Fibroblast of skin of back (primary cell): ENCODE measurements around the gene TRIB2.

ENCODE experiments used
- DNase-seq: peaks from one replicate; pipeline ENCODE4 v3.0.0-alpha.2; 2013

The TRIB2 gene

GRCh38 chr2:12720754-12721378 lies 4.1 kb downstream of the TRIB2 start:
- no peak for DNase-seq

DNA sequence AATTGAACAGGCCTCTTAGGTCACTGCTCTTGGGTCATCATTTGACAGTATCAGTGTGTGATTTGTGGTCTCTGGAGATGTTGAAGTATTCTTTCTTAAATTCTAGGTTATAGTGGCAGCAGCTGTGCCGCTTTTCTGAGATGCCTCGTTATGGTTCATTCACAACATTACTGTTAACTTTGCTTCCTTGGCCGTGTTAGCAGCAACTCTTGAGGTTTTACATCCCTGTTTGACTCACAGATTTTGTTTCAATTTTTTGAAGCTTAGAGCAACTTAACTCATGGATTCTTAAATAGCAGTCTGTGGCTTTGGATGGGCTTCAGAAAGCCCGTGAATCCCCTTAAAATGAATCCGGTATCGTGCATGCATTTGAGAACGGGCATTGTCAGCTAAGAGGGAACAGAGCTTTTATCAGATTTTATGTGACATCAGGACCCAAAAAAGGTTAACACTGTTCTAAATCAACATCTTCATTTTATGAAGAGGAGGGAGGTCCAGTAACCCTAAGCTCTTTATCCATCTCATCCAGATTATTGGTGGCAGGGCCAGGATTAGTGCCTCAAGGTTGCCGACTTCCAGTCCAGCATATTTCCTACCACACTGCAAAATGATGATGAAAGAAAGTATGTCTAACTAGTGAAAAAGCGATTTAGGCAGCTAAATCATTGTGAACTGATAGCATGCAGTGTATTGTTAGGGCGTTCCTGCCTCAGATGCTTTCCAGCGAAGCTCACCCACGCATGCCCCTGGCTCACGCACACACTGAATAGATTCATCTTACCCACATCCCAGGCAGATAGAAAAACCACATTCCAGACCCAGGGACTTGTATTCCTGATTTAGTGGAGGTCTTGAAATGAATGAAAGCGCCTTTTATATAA lies 5.1 kb downstream of the TRIB2 start:
- peak; percentile 65 for DNase-seq

GRCh38 chr2:12722447-12723316 lies 5.9 kb downstream of the TRIB2 start:
- DNase-seq, result no peak

DNA sequence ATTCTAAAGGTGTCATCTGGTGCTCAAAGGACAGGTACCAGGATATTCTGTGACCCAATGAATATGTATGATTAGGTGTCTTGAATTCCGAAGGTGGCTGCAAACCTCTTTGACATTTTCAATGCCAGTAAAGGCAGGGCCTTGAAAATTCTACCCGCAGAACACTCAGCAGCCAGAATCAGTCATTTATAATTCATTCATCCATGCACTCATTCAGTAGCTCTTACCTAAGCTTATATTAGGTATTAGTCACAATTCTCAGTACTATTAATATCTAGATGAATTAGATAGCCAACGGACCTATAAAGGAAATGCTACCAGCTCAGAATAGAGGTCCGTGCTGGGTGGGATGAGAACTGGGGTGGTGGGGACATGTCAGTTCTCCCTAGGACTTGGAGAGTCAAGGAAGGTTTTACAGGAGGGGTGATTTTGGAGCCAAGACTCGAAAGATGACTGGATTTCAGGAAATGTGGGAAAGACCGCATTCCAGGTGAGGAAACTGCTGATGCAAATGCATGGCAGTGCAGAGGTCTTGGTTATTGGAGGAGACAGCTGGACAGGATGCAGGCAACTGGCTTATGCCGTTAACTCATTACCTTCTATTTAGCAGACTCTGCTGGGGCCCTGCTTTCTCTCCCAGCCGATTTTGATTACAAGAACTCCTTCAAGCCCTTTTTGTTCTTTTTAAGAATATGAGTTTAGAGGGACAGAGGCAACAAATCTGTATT lies 7.2 kb downstream of the TRIB2 start:
- DNase-seq, result no peak

DNA sequence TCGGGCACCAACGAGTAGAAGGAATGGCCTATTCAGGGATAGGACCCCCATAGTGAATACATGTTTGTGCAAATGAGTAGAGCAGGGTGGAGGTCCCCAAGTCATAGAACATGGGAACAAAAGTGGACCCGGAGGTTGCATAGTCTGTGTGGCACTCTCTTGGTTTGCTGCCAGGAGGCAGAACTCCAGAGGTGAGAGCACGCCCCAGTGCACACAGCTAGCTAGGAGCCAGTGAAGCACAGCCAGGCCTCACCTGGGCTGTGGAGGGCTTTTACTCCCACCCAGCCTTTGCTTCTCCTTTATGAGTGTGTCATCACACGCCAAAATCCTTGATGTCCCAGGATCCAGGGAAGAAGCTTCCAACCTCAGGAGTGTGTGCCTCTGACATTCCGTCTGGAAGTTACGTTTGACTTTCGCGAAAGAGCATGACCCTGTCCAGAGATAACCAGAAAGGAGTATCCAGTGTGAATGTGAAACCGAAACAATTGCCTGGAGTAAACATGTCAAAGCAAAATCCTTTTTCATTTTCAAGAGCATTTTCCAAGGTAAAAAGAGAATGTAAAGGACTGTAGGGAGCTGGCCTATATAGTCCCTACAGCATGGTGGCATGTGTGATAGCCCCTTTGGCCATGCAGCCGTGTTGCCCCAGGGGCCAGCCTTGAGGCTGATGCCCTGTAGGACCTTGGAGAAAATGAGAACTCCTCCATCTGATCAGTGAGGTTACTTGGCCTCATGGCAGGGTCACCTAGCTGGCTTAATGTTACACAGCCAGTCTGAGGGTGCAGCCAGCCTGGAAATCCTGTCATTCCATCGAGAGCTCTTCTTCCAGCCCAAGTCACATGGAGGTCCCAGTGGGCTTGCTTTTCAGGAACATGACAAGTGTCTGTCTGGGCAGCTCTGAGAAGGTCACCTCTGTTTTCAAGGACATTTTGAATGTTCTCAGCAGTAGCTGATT lies 8.8 kb downstream of the TRIB2 start:
- DNase-seq, result no peak

DNA sequence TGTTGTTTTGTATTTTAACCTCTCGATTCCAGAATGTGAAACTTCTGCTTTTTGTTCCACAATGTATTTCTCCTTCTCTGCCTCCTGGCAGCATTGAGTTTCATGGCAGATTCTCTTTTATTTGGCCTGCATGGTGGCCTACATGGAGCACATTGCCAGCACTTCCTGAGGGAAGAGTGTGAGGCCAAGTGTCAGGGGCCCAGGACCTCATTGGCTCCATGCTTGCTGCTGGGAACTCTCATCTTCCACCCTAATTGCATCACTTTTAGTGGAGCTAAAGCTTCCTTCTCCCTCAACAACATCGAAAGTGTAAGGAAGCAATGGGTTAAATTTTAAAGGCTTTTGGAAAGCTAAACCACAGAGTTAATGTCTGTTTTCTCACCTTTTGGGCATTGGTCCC lies 9.5 kb downstream of the TRIB2 start:
- no peak for DNase-seq

GRCh38 chr2:12727065-12727464 lies 10.3 kb downstream of the TRIB2 start:
- peak; percentile 53 for DNase-seq

- no peak for DNase-seq
Measured at GRCh38 chr2:12727641-12728040, 10.9 kb downstream of the TRIB2 start.

GRCh38 chr2:12728221-12728777 lies 11.6 kb downstream of the TRIB2 start:
- DNase-seq, result no peak

GRCh38 chr2:12730265-12730664 lies 13.5 kb downstream of the TRIB2 start:
- no peak for DNase-seq

- no peak for DNase-seq
Measured at GRCh38 chr2:12731701-12732280, 15.1 kb downstream of the TRIB2 start.

DNA sequence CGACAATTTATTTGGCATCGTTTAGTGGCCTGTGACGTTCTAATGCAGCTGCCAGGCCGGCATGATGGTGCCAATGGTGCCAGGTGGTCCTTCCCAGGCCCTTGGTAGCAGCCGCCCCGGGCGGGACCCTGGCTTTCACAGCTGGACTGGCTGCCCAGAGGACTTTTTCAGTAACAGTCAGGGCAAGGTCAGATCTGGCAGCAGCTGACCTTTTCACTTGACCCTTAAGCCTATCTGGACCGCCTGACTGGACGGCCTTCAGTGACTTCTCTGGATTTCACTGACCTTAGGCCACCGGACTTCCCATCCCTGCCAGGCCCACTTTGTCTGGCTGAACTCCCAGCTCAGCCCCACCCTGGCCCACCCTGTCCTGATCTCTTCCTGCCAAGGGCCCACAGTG lies 15.9 kb downstream of the TRIB2 start:
- no peak for DNase-seq

DNA sequence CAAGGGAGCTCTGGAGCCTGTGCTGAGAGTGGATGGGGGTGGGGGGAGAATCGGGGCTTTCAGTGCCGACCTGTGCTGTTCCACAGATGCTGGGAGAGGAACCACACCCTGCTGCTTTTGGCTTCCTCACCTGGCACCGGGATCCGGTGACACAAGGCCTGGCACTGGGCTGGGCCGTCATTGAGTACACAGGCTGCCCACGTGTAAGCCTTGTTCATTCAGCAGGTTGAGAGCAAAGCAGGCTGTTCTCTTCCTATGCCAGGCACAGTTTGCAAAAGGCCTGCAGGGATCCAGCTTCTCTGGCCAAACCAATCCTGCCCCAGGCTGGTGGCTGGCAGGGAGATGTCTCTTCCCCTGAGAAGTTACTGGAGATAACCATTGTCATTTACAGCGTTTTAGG lies 17.1 kb downstream of the TRIB2 start:
- no peak for DNase-seq

DNA sequence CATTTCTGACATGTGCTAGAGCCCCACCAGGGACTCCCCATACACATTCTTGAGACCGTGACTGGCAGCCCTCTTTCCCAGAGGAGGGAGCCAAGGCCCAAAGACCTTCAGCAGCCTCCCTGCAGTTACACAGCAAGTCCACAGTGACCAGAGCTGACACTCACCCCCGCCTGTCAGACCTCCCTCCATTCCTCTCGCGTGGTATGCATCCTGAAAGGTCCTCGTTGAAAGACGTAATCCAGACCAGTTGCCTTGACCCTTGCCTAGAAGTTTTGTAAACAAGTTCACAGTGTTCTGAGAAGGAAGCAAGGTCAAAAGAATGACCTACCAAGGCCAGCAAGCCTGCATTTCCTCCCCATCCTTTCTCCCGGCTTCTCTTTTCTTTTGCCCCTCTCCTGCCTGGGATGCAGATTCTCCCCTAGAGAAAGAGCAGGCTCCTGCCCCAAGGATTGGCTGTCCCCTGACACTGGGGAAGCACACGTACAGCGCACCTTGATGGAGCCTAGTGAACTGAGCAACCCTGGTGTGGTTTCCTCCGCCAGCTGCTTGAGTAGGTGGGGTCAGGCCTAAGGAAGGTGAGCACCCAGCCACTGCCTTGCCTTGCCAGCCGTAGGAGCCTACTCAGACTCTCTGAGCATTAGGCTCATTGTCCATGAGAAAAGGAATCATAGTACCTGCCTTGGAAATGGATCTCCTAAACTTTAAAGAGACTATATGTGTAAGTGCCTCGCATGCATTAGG lies 18.3 kb downstream of the TRIB2 start:
- no peak for DNase-seq

- DNase-seq, result no peak
Measured at GRCh38 chr2:12737297-12737696, 20.6 kb downstream of the TRIB2 start.

DNA sequence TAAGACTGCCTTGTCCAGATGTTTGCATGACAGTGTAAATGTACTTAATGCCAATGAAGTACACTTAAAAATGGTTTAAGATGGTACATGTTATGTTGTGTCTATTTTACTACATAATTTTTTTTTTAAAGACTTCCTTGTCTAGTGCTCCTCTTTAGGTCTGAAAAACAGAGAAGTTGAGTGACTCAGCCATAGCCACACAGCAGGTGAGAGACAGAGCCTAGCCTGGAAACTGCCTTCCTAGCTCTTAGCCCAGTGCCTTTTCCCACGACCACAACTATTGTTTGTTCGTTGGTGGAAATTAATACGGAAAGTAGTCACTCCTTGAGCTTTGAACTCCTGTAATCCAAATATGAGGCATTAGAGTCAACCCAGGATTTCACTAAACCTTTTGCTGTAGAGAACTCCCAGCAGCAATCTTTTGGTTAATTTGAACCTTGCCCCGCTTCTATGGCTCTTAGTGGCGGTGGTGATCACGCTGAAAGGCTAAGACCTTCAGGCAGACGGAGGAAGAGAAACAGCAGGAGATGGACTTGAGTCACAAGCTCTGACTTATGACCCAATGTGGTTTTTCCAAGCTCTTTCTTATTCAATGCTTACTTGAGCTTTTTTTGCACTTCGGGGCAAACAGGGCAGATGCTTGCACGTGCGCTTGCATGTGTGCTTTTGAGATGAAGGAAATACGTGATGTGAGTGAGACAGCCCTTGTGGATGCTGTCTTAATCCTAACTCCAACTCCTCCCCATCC lies 21.2 kb downstream of the TRIB2 start:
- peak; percentile 61 for DNase-seq

DNA sequence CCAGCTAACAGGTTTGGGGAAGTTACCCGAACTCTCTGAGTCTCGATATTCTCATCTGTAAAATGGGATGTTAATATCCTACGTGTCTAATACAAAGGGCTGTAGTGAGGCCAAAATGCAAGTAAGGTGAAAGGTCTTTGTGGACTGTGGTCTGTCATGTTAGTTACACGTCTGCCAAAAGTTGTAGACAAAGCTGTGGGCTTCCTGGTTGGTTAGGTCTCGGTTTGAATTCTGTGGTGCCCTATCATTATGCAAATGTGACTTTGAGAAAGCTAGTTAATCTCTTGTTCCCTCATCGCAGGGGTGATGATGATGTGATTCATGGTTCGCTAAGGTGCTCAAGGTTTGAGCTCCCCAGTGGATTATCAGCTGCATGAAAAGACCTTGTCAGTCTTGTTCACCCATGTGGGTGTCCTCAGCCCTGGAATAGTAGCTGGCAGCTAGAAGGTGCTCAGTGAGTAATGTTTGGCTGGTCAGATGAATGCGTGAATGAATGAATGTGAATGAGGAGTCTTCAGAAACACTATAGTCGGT lies 23.1 kb downstream of the TRIB2 start:
- DNase-seq, result no peak

GRCh38 chr2:12741380-12741779 lies 24.6 kb downstream of the TRIB2 start:
- DNase-seq, result no peak

GRCh38 chr2:12742891-12743290 lies 26.2 kb downstream of the TRIB2 start:
- no peak for DNase-seq
